Thoracic aorta (tissue), 2 donors: ENCODE data around the gene PRKX. TPM values are rescaled to one million over a fixed set of nuclear protein-coding genes. Genes with fewer than 3 reads are reported as not detected.
A peak's percentile ranks its signal among the peaks of the same experiment; 100 is the strongest.
"Not testable (repeated sequence)": the region's sequence is repeated elsewhere in the genome, so short reads cannot be mapped to it uniquely, and the experiment has no call there.

Source experiments
- ATAC-seq: fragments of 150-250 bp; one replicate; pipeline ENCODE4 v1.8.0; 2017; ENCODE audit warnings: low read depth; ENCODE audit not compliant: insufficient number of reproducible peaks, low FRiP score
- DNase-seq: peaks from one replicate; pipeline ENCODE4 v3.0.0-alpha.2; 2020; ENCODE audit warnings: low spot score
- H3K27ac ChIP-seq, 2 donors: fragments of 200-600 bp; sonication (generic); 1 replicate in 1 of 2; 2 replicates in 1 of 2; pipeline ENCODE4 v1.5.1; 2016; ENCODE audit warnings: mild to moderate bottlenecking in 2 of 2, moderate library complexity in 2 of 2
- H3K27me3 ChIP-seq: fragments of 200-600 bp; sonication (generic); replicated peaks from 2 replicates; pipeline ENCODE4 v1.6.0; 2016; ENCODE audit warnings: mild to moderate bottlenecking; ENCODE audit not compliant: insufficient read depth
- H3K36me3 ChIP-seq: fragments of 200-600 bp; sonication (generic); one replicate; pipeline ENCODE4 v1.5.1; 2016
- H3K4me1 ChIP-seq, 2 donors: fragments of 200-600 bp; sonication (generic); 1 replicate in 1 of 2; 2 replicates in 1 of 2; pipeline versions ENCODE4 v1.5.1 to v1.6.0; 2016; ENCODE audit warnings: low read depth in 2 of 2, mild to moderate bottlenecking in 1 of 2; ENCODE audit not compliant: control insufficient read depth in 1 of 2
- H3K4me3 ChIP-seq: fragments of 200-600 bp; sonication (generic); 2 replicates; pipeline ENCODE4 v1.5.1; 2016; ENCODE audit warnings: mild to moderate bottlenecking
- H3K9me3 ChIP-seq: fragments of 200-600 bp; sonication (generic); 2 replicates; pipeline ENCODE4 v1.5.1; 2016
- CTCF ChIP-seq: fragments of 200-600 bp; sonication (generic); IDR thresholded peaks from one replicate; pipeline ENCODE4 v1.5.1; 2019; ENCODE audit warnings: antibody characterized with exemption
- total RNA-seq, 2 donors: library from RNA; depleted of rRNA; stranded (reverse); fragments of >200 nt; gene quantifications; one replicate each; pipeline versions ENCODE4 v1.1.0 to v1.2.3, GENCODE V29; 2016

PRKX gene
- total RNA-seq, 2 donors from 2014 or later: 8.1 to 54.3 TPM

DNA sequence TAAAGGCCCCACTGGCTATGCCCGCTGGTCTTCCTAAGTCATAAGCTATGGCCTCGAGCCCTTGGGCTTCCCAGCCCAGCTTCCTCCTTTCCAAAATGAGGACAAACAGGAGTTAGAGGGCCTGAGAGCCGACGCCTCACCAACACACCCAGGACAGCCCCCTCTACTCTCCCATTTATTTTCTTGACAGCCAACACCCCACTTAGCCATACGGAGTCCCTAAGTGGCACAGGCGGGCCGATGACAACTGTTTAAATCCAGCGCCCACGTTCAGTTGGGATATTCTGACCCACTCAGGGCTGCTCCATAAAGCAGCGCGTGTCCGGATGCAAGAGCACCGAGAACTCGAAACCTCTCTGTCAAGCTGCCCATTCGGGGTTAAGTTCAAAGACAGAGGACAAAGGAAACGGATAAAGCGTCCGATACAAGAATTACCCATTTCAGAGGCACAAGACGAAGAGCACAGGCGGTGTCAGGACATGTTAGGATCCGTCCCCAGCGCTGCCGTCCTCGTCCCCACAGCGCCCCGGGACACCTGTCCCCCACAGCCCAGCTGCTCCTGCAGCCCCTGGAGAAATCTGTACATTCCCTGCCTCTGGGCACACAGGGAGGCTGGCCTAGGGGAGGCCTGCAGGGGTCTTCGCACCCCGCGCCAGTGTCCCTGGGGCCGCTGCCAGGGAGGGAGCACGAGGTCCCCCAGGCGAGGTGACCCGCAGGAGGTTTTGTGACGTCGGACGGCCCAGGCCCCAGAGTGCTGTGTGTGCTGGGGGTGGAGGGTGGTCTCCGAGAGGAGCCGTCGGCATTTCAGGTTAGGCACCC lies 1.2 kb downstream of the PRKX start:
- no peaks in the 10 kb centered on the region for H3K27me3 ChIP-seq
- H3K4me1 ChIP-seq: no peaks in the 10 kb centered on the region
- peak overlapping the region; percentile 82 for H3K4me3 ChIP-seq
- DNase-seq: no peak
- ATAC-seq: no peak
- no peaks in the 10 kb centered on the region for H3K36me3 ChIP-seq
- TF ChIP-seq CTCF: no peak
- H3K27ac ChIP-seq: peak overlapping the region in 1 of 2 donors; percentile 64
- no peaks in the 10 kb centered on the region for H3K9me3 ChIP-seq

- H3K4me3 ChIP-seq: peak overlapping the region; percentile 82
- no peak for ATAC-seq
These were observed 2.0 kb downstream of the PRKX start for GRCh38 chrX:3711331-3711917.

DNA sequence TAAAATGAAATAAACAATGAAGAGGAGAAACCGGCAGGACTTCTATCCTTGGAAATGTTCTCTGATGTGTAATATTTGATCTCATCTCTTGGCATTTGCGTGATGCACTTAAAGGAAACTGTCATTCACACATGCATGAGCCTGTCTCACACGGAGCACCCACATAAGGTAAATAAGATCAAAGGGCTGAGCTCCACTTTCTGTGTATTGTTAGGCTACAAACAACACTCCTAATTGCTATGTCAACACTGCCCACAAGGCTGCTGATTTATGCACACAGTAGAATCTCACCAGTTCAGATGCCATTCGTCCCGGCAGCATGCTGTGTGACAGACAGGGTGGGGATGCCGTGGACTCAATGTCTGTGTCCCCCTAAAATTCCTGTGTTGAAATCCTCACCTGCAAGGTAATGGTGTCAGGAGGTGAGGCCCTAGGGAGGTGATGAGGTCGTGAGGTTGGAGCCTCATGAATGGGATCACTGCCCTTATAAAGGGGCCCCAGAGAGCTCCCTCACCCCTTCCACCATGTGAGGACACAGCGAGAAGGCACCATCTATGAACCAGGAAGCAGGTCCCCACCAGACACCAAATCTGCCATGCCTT lies 5.7 kb downstream of the PRKX start:
- H3K36me3 ChIP-seq, H3K27me3 ChIP-seq, H3K27ac ChIP-seq, DNase-seq, H3K4me1 ChIP-seq, H3K4me3 ChIP-seq, ATAC-seq, H3K9me3 ChIP-seq: not testable (repeated sequence)

More at GRCh38 chrX:3711331-3711917, 2.0 kb downstream of the PRKX start:
- Histone ChIP-seq H3K9me3 (no peaks in the 10 kb centered on the region), H3K4me1 (no peaks in the 10 kb centered on the region), H3K36me3 (no peaks in the 10 kb centered on the region), H3K27ac (peak overlapping the region in 1 of 2 donors; percentile 64), H3K27me3 (no peaks in the 10 kb centered on the region)
- no peak for TF ChIP-seq CTCF
- DNase-seq: no peak

DNA sequence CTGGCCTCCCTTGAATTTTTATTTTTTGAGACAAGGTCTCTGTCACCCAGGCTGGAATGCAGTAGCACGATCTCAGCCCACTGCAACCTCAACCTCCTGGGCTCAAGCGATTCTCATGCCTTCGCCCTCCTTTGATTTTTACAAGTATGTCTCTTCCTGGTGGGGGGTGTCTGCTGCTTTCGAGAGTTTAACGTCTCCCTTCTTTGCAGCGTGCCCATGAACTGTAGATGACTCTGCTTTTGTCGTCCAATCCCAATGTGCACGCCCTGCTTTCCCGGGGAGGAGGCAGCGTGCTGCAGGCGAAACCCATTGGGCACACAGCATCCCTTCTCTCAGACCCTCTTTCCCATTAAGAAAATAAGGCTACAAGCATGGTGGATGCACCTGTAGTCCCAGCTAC lies 7.0 kb downstream of the PRKX start:
- Histone ChIP-seq H3K36me3 (no peaks in the 10 kb centered on the region), H3K4me3 (no peak overlapping the region), H3K9me3 (no peaks in the 10 kb centered on the region), H3K27ac (no peak overlapping the region), H3K4me1 (no peaks in the 10 kb centered on the region), H3K27me3 (no peaks in the 10 kb centered on the region)
- DNase-seq (no peak), ATAC-seq (no peak)
- no peak for TF ChIP-seq CTCF

DNA sequence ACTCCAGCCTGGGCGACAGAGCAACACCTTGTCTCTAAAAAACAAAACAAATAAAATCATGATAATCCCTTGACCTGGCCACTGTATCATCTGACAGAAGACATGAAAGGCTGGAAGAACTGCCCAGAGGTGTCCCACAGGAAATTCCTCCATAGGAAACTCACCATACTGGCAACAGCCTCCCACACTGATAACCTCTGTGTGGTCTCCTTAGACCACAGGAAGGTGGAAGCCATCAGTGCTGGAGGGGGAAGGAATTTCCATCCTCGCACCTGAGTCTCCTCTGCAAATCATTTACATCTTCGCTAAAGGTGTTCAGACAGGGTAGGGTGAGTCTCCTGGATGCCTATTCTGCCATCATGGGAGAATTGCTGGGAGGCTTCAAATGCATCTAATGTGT lies 10.2 kb downstream of the PRKX start:
- not testable (repeated sequence) for H3K27ac ChIP-seq, H3K4me3 ChIP-seq, H3K9me3 ChIP-seq, ATAC-seq, H3K27me3 ChIP-seq, H3K36me3 ChIP-seq, DNase-seq
- peaks cover 4 to 13% of the 10 kb centered on the region in 2 donors for H3K4me1 ChIP-seq

- H3K4me1 ChIP-seq: peaks cover 4 to 13% of the 10 kb centered on the region in 2 donors
- H3K9me3 ChIP-seq, H3K27me3 ChIP-seq, H3K36me3 ChIP-seq, DNase-seq, H3K27ac ChIP-seq, ATAC-seq, H3K4me3 ChIP-seq: not testable (repeated sequence)
These were observed 11.4 kb downstream of the PRKX start for GRCh38 chrX:3702095-3702494.

GRCh38 chrX:3701445-3701928 lies 12.0 kb downstream of the PRKX start:
- not testable (repeated sequence) for ATAC-seq, H3K36me3 ChIP-seq, H3K9me3 ChIP-seq, H3K27me3 ChIP-seq, DNase-seq, H3K27ac ChIP-seq, H3K4me3 ChIP-seq
- H3K4me1 ChIP-seq: peaks cover 4 to 13% of the 10 kb centered on the region in 2 donors
